GM06990 (cell line): Measurements from ENCODE around the gene CCDC116.
A peak's percentile ranks its signal among the peaks of the same experiment; 100 is the strongest.

ENCODE experiments used
- DNase-seq: peaks from one replicate; pipeline ENCODE4 v3.0.0-alpha.2; 2011; ENCODE audit not compliant: insufficient read length; ENCODE audit errors: extremely low read depth
- H3K27me3 ChIP-seq: replicated peaks from 2 replicates; pipeline ENCODE4 v1.6.0; 2011; ENCODE audit warnings: low read length; ENCODE audit not compliant: control insufficient read depth, insufficient read depth
- H3K36me3 ChIP-seq: 2 replicates; pipeline ENCODE4 v1.5.1; 2011; ENCODE audit warnings: low read length; ENCODE audit not compliant: control insufficient read depth, insufficient read depth
- H3K4me3 ChIP-seq: replicated peaks from 2 replicates; pipeline ENCODE4 v1.5.1; 2011; ENCODE audit warnings: low read depth, mild to moderate bottlenecking, control low read depth, low read length
- TF ChIP-seq, protein P1 (sequence below): IDR thresholded peaks from 2 replicates; pipeline ENCODE4 v1.5.1; 2011; ENCODE audit warnings: low read length, control low read depth, mild to moderate bottlenecking, inconsistent platforms; ENCODE audit not compliant: insufficient read depth, poor library complexity, severe bottlenecking

CCDC116 gene

DNA sequence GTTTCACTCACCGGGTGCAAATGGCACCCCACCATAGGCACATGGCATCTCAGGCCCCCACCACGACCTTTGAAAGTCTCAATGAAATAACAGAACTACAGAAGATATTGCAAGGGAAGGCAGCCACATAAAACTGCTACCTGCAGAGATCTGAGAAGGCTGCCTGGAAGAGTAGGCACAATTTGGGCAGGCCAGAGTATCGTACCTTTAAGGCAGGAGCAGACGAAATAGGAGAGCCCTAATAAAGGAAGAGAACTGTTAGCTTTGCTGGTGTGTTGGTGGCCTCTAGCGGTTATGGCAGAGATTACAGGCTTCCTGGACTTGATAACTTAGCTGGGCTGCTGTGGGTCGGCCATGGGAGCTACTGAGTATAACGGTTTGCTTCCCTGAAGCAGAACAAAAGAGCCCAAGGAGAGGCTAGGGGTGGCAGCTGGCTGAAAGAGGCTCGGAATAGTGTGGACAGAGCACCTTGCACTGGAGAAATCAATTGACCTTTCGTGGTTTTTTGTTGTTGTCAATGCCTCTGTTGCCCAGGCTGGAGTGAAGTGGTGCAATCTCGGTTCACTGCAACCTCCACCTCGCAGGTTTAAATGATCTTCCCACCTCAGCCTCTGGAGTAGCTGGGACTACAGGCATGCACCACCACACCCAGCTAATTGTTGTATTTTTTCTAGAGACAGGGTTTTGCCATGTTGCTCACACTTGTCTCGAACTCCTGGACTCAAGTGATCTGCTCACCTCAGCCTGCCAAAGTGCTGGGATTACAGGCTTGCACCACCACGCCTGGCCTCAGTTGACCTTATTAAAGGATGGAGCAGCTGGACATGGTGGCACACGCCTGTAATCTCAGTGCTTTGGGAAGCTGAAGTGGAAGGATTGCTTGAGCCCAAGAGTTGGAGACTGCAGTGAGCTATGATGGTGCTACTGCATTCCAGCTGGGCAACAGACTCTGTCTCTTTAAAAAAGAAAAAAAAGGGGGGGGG is 14.3 kb downstream of the CCDC116 start:
- DNase-seq: no peak
- no peak overlapping the region for H3K4me3 ChIP-seq
- TF ChIP-seq, protein P1, sequence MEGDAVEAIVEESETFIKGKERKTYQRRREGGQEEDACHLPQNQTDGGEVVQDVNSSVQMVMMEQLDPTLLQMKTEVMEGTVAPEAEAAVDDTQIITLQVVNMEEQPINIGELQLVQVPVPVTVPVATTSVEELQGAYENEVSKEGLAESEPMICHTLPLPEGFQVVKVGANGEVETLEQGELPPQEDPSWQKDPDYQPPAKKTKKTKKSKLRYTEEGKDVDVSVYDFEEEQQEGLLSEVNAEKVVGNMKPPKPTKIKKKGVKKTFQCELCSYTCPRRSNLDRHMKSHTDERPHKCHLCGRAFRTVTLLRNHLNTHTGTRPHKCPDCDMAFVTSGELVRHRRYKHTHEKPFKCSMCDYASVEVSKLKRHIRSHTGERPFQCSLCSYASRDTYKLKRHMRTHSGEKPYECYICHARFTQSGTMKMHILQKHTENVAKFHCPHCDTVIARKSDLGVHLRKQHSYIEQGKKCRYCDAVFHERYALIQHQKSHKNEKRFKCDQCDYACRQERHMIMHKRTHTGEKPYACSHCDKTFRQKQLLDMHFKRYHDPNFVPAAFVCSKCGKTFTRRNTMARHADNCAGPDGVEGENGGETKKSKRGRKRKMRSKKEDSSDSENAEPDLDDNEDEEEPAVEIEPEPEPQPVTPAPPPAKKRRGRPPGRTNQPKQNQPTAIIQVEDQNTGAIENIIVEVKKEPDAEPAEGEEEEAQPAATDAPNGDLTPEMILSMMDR: peak; percentile 91
- no peaks in the 10 kb centered on the region for H3K27me3 ChIP-seq
- peaks cover 19% of the 10 kb centered on the region for H3K36me3 ChIP-seq

DNA sequence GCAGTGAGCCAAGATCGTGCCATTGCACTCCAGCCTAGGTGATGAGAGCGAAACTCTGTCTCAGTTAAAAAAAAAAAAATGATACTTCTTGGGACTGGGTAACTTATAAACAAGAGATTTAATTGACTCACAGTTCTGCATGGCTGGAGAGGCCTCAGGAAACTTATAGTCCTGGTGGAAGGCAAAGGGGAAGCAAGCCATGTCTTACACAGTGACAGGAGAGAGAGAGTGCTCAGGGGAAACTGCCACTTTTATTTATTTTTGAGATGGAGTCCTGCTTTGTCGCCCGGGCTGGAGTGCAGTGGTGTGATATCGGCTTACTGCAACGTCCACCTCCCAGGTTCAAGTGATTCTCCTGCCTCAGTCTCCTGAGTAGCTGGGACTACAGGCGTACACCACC is 17.7 kb downstream of the CCDC116 start:
- H3K4me3 ChIP-seq: no peak overlapping the region
- H3K36me3 ChIP-seq: peaks cover 11% of the 10 kb centered on the region
- TF ChIP-seq, protein P1: no peak
- H3K27me3 ChIP-seq: no peaks in the 10 kb centered on the region
- no peak for DNase-seq

DNA sequence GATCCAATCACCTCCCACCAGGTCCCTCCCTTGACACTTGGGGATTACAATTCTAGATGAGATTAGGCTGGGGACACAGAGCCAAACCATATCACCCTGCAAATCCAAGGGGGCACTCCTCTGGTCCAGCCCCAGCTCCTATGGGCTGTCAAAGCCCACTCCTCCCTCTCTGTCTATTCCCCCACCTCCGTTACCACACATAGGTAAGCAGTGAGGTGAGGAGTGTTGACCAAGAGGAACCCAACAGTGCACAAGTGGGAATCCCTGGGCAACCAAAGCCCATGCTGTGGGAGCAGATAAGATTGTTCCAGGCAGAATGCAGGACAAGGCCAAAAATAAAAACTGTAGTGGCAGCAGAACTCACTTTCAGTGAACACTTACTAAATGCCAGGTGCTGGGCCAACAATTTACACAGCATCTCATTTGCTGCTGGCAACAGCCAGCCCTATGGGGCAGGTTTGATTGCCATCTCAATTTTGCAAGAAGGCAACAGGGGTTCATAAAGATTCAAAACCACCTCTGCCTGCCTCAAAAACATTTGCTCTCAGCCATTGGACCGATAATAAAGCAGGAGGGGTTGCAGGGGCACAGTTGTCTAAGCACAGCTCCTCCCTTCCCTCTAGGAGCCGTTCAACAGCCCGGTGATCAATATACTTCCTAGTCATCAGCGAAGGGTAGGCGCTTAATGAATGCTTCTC is 18.4 kb downstream of the CCDC116 start:
- Histone ChIP-seq H3K36me3 (peaks cover 9% of the 10 kb centered on the region), H3K27me3 (no peaks in the 10 kb centered on the region), H3K4me3 (peak overlapping the region; percentile 87)
- TF ChIP-seq, protein P1: no peak
- DNase-seq: no peak

DNA sequence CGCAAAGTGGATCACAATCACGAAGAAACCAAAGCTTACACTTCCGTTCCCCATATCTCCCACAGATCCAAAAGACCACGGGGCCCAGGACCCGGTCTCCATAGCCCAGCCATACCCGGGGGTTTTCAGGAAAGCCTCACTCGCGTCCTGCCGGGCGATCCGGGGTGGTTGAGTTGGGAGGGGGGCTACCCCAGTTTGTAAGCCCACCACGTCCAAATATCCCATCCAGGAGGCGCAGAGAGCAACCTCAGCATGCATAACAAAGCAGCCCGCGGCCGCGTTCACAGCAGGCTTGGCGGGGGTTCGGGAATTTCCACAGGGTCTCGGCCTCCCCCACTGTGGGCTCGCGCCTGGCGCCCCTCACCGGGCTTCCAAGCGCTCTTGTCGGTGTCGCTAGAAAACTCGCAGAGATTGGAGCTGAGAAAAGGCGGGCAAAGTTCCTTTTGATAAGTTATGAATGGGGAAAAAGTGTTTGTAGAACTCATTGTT is 19.0 kb downstream of the CCDC116 start:
- TF ChIP-seq, protein P1: no peak
- Histone ChIP-seq H3K36me3 (peaks cover 5% of the 10 kb centered on the region), H3K27me3 (no peaks in the 10 kb centered on the region), H3K4me3 (peak overlapping the region; percentile 87)
- DNase-seq: no peak

DNA sequence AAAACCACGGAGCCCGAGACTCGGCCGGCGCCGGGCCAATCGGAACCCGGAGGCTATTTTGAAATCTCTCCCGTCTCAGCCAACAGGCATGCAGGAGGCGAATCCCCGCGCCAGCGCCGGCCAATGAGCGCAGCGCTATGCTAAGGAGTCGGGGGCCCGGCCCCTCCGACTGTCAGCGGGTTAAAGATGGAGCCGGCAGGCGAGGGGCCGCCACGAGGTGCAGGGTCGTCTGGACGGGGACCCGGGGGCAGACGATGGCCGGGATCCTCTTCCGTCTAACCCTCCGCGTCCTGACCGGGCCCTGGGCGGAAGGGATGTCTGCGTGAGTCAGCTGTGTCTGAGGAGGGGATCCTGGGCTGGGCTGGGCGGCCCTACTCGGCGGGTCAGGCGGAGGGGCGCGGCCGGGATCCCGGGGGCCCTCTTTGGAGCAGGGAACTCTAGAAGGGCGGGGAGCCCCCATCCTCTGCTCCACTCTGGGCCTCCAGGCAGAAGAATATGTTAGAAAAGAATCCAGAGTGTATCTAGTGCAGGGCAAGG is 19.5 kb downstream of the CCDC116 start:
- Histone ChIP-seq H3K27me3 (no peaks in the 10 kb centered on the region), H3K36me3 (peaks cover 3% of the 10 kb centered on the region), H3K4me3 (peak overlapping the region; percentile 87)
- TF ChIP-seq, protein P1: no peak
- peak; percentile 90 for DNase-seq
